Measurements from ENCODE around the gene PDE4D. TPM values are rescaled to one million over a fixed set of nuclear protein-coding genes. Genes with fewer than 3 reads are reported as not detected.

Gene PDE4D
- total RNA-seq, 1 donor from 2014 or later, result 2.3 TPM

GRCh38 chr5:59296317-59297264 lies 596.9 kb downstream of the PDE4D start:
- no peaks in the 10 kb centered on the region for H3K4me1 ChIP-seq
- H3K79me2 ChIP-seq (ENCODE audit: low read depth), result no peaks in the 10 kb centered on the region
- Mint-ChIP-seq H3K27ac (no peak overlapping the region), H3K4me3 (no peak overlapping the region), H3K9me3 (no peaks in the 10 kb centered on the region), H3K36me3 (no peaks in the 10 kb centered on the region), H3K4me1 (no peaks in the 10 kb centered on the region), H3K27me3 (ENCODE audit: insufficient read depth, low read depth) (no peaks in the 10 kb centered on the region)
- no peaks in the 10 kb centered on the region for H3K9me3 ChIP-seq (ENCODE audit: low read depth)
- TF ChIP-seq EZH2phosphoT487 (IDR thresholded peaks at IDR 0.05), result no peak
- TF ChIP-seq EZH2 (IDR thresholded peaks at IDR 0.05), result no peak
- TF ChIP-seq CTCF (IDR thresholded peaks at IDR 0.05), result no peak
- H3K9ac ChIP-seq, result no peak overlapping the region
- no peak overlapping the region for H2AFZ ChIP-seq (replicated peaks)
- no peaks in the 10 kb centered on the region for H3K36me3 ChIP-seq
- H3K27ac ChIP-seq, result no peak overlapping the region
- no peaks in the 10 kb centered on the region for H4K20me1 ChIP-seq (ENCODE audit: low read depth)
- H3F3A ChIP-seq (ENCODE audit: low read depth), result no peaks in the 10 kb centered on the region
- H3K4me2 ChIP-seq, result no peak overlapping the region
- DNase-seq (ENCODE audit: low spot score), result no peak
- no peak overlapping the region for H3K4me3 ChIP-seq
- no peaks in the 10 kb centered on the region for H3K27me3 ChIP-seq

GRCh38 chr5:59293700-59294099 lies 599.8 kb downstream of the PDE4D start:
- no peak overlapping the region for H3K4me3 Mint-ChIP-seq
- Histone ChIP-seq H4K20me1 (ENCODE audit: low read depth) (no peaks in the 10 kb centered on the region), H3K4me2 (no peak overlapping the region), H3K4me1 (no peaks in the 10 kb centered on the region), H3F3A (ENCODE audit: low read depth) (no peaks in the 10 kb centered on the region), H3K36me3 (no peaks in the 10 kb centered on the region), H3K4me3 (no peak overlapping the region), H2AFZ (replicated peaks) (no peak overlapping the region), H3K27ac (no peak overlapping the region), H3K27me3 (no peaks in the 10 kb centered on the region), H3K79me2 (ENCODE audit: low read depth) (no peaks in the 10 kb centered on the region), H3K9me3 (ENCODE audit: low read depth) (no peaks in the 10 kb centered on the region), H3K9ac (no peak overlapping the region)
- no peaks in the 10 kb centered on the region for H3K4me1 Mint-ChIP-seq
- no peak for TF ChIP-seq CTCF (IDR thresholded peaks at IDR 0.05)
- no peak for TF ChIP-seq EZH2phosphoT487 (IDR thresholded peaks at IDR 0.05)
- no peak for TF ChIP-seq EZH2 (IDR thresholded peaks at IDR 0.05)
- H3K27me3 Mint-ChIP-seq (ENCODE audit: insufficient read depth, low read depth), result no peaks in the 10 kb centered on the region
- H3K27ac Mint-ChIP-seq, result no peak overlapping the region
- H3K36me3 Mint-ChIP-seq, result no peaks in the 10 kb centered on the region
- no peak for DNase-seq (ENCODE audit: low spot score)
- no peaks in the 10 kb centered on the region for H3K9me3 Mint-ChIP-seq

GRCh38 chr5:59291941-59292340 lies 601.6 kb downstream of the PDE4D start:
- H3K4me2 ChIP-seq, result no peak overlapping the region
- no peaks in the 10 kb centered on the region for H4K20me1 ChIP-seq (ENCODE audit: low read depth)
- no peak for TF ChIP-seq EZH2phosphoT487 (IDR thresholded peaks at IDR 0.05)
- TF ChIP-seq CTCF (IDR thresholded peaks at IDR 0.05), result no peak
- no peak for TF ChIP-seq EZH2 (IDR thresholded peaks at IDR 0.05)
- H3K27me3 ChIP-seq, result no peaks in the 10 kb centered on the region
- H3K36me3 Mint-ChIP-seq, result no peaks in the 10 kb centered on the region
- H3K27ac Mint-ChIP-seq, result no peak overlapping the region
- H3K27ac ChIP-seq, result no peak overlapping the region
- H3K27me3 Mint-ChIP-seq (ENCODE audit: insufficient read depth, low read depth), result no peaks in the 10 kb centered on the region
- no peak overlapping the region for H2AFZ ChIP-seq (replicated peaks)
- H3K4me3 ChIP-seq, result no peak overlapping the region
- H3K9ac ChIP-seq, result no peak overlapping the region
- H3K9me3 Mint-ChIP-seq, result no peaks in the 10 kb centered on the region
- H3K36me3 ChIP-seq, result no peaks in the 10 kb centered on the region
- H3K4me1 Mint-ChIP-seq, result no peaks in the 10 kb centered on the region
- H3F3A ChIP-seq (ENCODE audit: low read depth), result no peaks in the 10 kb centered on the region
- DNase-seq (ENCODE audit: low spot score), result no peak
- no peak overlapping the region for H3K4me3 Mint-ChIP-seq
- H3K4me1 ChIP-seq, result no peaks in the 10 kb centered on the region
- H3K79me2 ChIP-seq (ENCODE audit: low read depth), result no peaks in the 10 kb centered on the region
- H3K9me3 ChIP-seq (ENCODE audit: low read depth), result no peaks in the 10 kb centered on the region

All from neural progenitor cell (in vitro differentiated cells).